ENCODE measurements around the gene UCHL5.
"Not testable (repeated sequence)": the region's sequence is repeated elsewhere in the genome, so short reads cannot be mapped to it uniquely, and the experiment has no call there.

UCHL5 gene

GRCh38 chr1:193009501-193009900 lies 49.7 kb downstream of the UCHL5 start:
- no peak for DNase-seq

- no peak for DNase-seq
Measured at GRCh38 chr1:193005785-193006184, 53.4 kb downstream of the UCHL5 start.

DNA sequence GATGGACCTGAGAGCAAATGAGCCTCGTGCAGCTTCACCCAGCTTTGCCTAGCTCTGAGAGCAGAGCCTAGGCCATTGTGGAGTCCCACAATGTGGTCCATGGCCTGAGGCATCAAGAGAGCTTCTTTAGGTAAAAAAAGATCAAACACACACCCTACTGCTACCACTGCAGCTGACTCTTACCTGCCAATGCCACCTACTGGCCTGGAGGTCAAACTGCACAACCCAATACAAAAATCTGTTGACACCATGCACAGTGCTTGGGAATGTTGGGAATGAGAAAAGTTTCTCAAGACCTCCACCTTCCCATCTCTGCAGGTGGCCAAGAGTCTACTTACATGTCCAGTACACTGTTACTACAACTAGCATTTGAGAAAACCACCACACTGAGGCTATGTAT lies 60.6 kb downstream of the UCHL5 start:
- no peak for DNase-seq

DNA sequence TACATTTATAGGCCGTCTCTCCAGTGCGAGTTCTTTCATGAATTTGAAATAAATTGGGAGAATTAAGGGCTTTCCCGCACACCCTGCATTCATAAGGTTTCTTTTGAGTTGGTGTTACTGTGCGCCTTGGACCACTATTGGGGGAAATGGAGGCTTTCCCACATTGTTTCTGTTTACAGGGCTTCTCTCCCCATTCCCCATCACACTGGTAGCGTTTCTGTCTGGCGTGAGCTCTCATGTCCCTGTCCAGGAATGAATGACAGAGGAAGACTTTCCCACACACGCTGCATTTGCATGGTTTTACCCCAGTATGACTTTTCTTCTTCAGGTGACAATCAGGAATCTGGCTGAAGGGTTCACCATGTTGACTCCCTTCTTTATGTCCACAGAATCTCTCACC lies 65.0 kb downstream of the UCHL5 start:
- no peak for DNase-seq

- DNase-seq: no peak
Measured at GRCh38 chr1:192993426-192994085, 65.6 kb downstream of the UCHL5 start.

- not testable (repeated sequence) for DNase-seq
Measured at GRCh38 chr1:192986748-192987334, 72.3 kb downstream of the UCHL5 start.

DNA sequence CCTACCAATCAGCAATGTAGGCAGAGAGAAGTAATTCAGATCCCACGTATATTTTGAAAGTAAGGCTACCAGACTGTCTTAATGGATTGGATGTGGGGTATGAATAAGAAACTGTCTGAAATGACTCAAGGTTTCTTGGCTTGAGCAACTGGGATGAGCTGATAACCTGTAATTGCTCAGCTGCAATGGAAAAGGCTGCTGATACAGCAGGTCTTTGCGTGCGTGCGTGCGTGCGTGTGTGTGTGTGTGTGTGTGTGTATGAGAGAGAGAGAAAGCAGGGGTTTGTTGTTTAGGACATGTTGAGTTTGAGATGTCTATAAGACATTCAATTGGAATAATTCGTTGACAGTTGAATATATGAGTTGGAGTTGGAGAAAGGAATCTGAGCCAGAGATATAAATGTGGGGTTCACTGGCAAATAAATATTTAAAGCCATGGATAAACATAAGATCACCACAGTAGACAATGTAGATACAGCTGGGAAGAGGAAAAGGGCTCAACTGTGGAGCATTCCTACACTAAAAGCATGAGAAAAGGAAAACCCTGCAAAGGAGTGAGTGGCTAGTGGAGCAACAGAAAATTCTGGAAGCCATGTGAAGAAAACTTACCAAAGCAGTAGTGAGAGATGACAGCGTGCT lies 72.9 kb downstream of the UCHL5 start:
- no peak for DNase-seq

GRCh38 chr1:192984080-192984479 lies 75.1 kb downstream of the UCHL5 start:
- no peak for DNase-seq

- no peak for DNase-seq
Measured at GRCh38 chr1:192983349-192983980, 75.7 kb downstream of the UCHL5 start.

DNA sequence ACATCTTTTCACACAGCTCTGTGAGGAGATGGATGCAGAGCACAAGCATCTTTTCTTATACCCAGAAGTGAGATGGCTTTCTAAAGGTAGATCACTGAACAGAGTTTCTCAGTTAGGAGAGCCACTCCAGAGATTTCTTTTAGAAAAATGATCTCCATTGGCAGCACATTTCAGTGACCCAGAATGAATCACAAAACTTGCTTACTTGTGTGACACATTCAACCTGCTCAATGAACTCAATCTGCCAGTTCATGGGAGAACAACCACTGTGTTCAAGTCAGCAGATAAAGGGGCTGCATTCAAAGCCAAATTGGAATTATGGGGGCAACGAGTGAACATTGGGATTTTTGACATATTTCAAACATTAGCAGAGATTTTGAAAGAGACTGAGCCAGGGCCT lies 78.3 kb downstream of the UCHL5 start:
- no peak for DNase-seq

GRCh38 chr1:192980334-192980733 lies 78.8 kb downstream of the UCHL5 start:
- DNase-seq: not testable (repeated sequence)

- DNase-seq: no peak
Measured at GRCh38 chr1:192979542-192979941, 79.6 kb downstream of the UCHL5 start.

- DNase-seq: no peak
Measured at GRCh38 chr1:192978195-192978710, 80.9 kb downstream of the UCHL5 start.

GRCh38 chr1:192977089-192977706 lies 82.0 kb downstream of the UCHL5 start:
- no peak for DNase-seq

DNA sequence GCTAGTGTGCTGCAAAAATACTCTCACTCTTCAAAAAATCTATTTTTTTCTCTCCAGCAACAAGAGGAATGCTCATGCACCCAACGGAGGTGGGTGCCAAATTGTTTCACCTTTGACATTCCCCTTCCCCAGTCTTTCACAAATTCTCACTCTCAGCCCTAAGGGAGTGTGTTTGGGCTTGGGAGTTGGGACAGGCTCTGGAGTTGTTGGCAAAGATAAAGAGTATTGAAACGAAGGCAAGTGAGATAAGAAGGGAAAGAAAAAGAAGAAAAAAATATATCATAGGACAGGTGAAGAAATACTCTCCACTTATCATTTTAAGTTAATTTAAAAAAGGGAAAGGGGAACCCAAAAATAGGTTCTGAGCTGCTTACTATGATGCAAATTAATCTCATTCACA lies 82.6 kb downstream of the UCHL5 start:
- no peak for DNase-seq

GRCh38 chr1:192974701-192975100 lies 84.5 kb downstream of the UCHL5 start:
- no peak for DNase-seq

- DNase-seq: no peak
Measured at GRCh38 chr1:192973988-192974387, 85.2 kb downstream of the UCHL5 start.

GRCh38 chr1:192973202-192973601 lies 86.0 kb downstream of the UCHL5 start:
- DNase-seq: no peak

- no peak for DNase-seq
Measured at GRCh38 chr1:192969091-192969490, 90.1 kb downstream of the UCHL5 start.

DNA sequence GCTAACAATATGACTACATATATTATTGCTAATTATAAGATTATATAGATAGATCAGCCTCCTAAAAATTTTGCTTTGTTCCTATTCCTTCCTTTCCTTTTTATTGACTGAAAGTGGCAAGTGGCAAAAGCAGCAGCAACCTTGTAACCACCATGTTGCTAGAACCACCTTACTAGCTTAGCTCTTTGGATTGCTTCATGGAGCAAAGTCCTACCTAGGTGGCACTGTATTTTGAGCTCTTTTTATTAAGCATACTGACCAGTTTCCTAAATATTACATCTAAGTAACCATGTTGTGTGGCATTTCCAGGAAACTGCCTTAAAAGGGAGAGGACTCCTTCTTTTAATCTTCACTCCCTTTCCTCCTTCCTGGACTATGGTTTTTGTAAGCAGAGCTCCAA lies 90.8 kb downstream of the UCHL5 start:
- DNase-seq: no peak

GRCh38 chr1:192967901-192968300 lies 91.3 kb downstream of the UCHL5 start:
- no peak for DNase-seq

DNA sequence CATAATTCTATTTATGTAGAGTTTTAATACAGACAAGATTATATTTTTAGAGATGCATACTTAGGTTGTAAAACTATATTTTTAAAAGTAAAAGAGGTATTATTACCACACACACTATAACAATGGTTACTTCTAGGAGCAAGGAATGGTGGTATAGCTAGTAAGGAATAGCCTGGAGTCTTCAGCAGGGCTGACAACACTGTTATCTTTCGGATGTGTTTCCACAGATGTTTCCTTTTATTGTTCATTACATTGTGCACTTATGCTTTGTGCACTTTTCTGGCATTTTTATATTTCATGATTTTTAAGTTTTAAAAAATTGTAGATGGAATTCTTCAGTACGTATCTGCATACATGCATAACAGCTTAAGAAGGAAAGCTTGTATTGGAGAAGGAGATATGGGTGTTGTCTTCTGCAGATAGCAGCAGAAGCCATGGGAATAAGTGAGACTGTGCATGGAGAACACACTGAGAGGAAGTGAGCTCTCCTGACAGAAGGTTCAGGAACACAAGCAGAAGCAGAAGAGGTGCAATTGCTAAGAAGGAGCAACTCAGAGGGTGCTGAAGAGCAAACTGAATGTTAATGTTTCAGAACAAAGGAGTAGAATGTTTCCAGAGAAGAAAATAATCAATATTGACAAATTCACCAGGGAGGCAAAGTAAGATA lies 91.8 kb downstream of the UCHL5 start:
- DNase-seq: no peak

DNA sequence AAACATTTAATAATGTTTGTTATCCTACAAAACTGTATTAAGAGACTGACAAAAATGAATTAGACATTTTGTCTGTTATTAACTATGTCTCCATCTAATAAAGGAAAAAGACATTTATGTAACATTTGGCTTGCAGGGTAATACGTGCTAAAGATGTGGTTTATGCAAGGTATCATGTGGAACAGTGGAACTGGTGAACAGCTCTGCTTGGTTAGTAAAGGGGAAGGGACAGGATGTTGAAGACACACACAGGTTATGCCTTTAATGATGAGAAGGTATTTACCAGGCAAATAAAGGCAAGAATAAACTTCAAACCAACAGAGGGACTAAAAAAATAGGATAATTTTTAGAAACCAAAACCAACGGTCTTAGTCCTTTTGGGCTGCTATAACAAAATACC lies 93.1 kb downstream of the UCHL5 start:
- no peak for DNase-seq
